Fibroblast of skin of left biceps (primary cell): ENCODE data around the gene TBX3.
A peak's percentile ranks its signal among the peaks of the same experiment; 100 is the strongest.

Experiments
- DNase-seq, 2 experiments: peaks; one replicate each; pipeline ENCODE4 v3.0.0-alpha.2; 2013; ENCODE audit warnings: low read depth in 2 of 2

The TBX3 gene

DNA sequence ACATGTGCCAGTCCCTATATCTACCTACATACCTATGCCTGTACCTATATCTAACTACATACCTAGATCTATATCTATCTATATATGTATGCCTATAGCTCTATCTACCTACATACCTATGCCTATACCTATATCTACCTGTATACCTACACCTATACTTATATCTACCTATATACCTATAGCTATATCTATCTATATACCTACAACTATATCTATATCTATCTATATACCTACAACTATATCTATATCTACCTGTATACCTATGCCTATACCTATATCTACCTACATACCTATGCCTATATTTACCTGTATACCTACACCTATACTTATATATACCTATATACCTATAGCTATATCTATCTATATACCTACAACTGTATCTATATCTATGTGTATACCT lies 56.6 kb downstream of the TBX3 start:
- DNase-seq = no peak

DNA sequence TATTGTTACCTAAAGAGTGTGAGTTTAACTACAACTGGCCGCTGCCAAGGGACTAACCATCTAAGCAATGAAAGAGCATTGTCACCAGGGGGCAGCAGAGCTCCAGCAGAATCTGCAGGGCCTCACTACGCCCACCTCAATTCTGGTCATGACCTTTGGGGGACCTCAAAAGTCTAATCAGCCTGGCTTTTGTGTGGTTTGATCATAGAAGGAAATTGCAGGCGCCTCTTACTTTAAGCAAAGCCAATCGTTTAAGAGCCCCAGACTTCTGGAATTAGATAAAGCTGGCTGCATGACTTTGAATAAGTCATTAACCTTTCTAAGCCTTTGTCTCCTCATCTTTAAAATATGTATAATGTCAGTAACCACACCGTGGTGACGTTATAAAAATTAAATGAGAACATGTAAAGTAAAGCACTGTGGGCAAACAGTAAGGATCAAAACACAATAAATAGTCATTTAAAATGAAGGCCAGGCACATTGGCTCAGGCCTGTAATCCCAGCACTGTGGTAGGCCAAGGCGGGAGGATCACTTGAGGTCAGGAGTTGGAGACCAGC lies 58.6 kb downstream of the TBX3 start:
- DNase-seq = peak; percentile 12

GRCh38 chr12:114623737-114624136 lies 60.2 kb downstream of the TBX3 start:
- no peak for DNase-seq
